Central memory CD8-positive, alpha-beta T cell (primary cell): Measurements from ENCODE around the gene ATXN7L3.

Source experiments
- ATAC-seq: fragments of 150-1000 bp; cut with Tn5 transposase; replicated peaks from 2 replicates; pipeline ENCODE4 v1.10.0; 2022; ENCODE audit warnings: mild to moderate bottlenecking, moderate FRiP score, moderate number of reproducible peaks; ENCODE audit not compliant: poor library complexity, severe bottlenecking; ENCODE audit errors: extremely low read depth
- DNase-seq, 2 donors: peaks; one replicate each; pipeline ENCODE4 v3.0.0; 2021; ENCODE audit warnings: low spot score in 2 of 2
- H3K27ac Mint-ChIP-seq: one replicate; pipeline ENCODE4 v1.8.0; 2022; ENCODE audit warnings: low read depth, mild to moderate bottlenecking, moderate library complexity, mixed read lengths
- H3K27me3 Mint-ChIP-seq: one replicate; pipeline ENCODE4 v1.8.0; 2022; ENCODE audit warnings: mixed read lengths
- H3K36me3 Mint-ChIP-seq: one replicate; pipeline ENCODE4 v1.8.0; 2022; ENCODE audit warnings: mild to moderate bottlenecking, moderate library complexity, mixed read lengths; ENCODE audit not compliant: insufficient read depth
- H3K4me1 Mint-ChIP-seq: one replicate; pipeline ENCODE4 v1.8.0; 2022; ENCODE audit warnings: mixed read lengths
- H3K4me3 Mint-ChIP-seq: one replicate; pipeline ENCODE4 v1.8.0; 2022; ENCODE audit warnings: mild to moderate bottlenecking, moderate library complexity, mixed read lengths
- H3K9me3 Mint-ChIP-seq: one replicate; pipeline ENCODE4 v1.8.0; 2022; ENCODE audit warnings: mixed read lengths

The ATXN7L3 gene

GRCh38 chr17:44222112-44222869, 22.6 kb upstream of the ATXN7L3 start:
- H3K36me3 Mint-ChIP-seq: peaks cover 31% of the 10 kb centered on the region
- H3K4me1 Mint-ChIP-seq: peaks cover 25% of the 10 kb centered on the region
- H3K27ac Mint-ChIP-seq: peak overlapping the region; percentile 99
- no peaks in the 10 kb centered on the region for H3K27me3 Mint-ChIP-seq
- H3K4me3 Mint-ChIP-seq: peak overlapping the region; percentile 96
- ATAC-seq (no peak), DNase-seq (no peak)
- no peaks in the 10 kb centered on the region for H3K9me3 Mint-ChIP-seq

- ATAC-seq (no peak), DNase-seq (no peak)
- H3K27ac Mint-ChIP-seq: peak overlapping the region; percentile 99
- peaks cover 33% of the 10 kb centered on the region for H3K36me3 Mint-ChIP-seq
- no peaks in the 10 kb centered on the region for H3K9me3 Mint-ChIP-seq
- peaks cover 30% of the 10 kb centered on the region for H3K4me1 Mint-ChIP-seq
- H3K27me3 Mint-ChIP-seq: no peaks in the 10 kb centered on the region
- H3K4me3 Mint-ChIP-seq: peak overlapping the region; percentile 96
These were observed 22.1 kb upstream of the ATXN7L3 start for GRCh38 chr17:44221862-44222111.

GRCh38 chr17:44221084-44221861, 21.6 kb upstream of the ATXN7L3 start:
- H3K27me3 Mint-ChIP-seq: no peaks in the 10 kb centered on the region
- ATAC-seq: peak; percentile 20

GRCh38 chr17:44220213-44221083, 20.8 kb upstream of the ATXN7L3 start:
- Mint-ChIP-seq H3K4me1 (peaks cover 43% of the 10 kb centered on the region), H3K36me3 (peaks cover 43% of the 10 kb centered on the region), H3K27me3 (no peaks in the 10 kb centered on the region), H3K4me3 (peak overlapping the region; percentile 96), H3K9me3 (no peaks in the 10 kb centered on the region), H3K27ac (peak overlapping the region; percentile 99)
- DNase-seq (peak; percentile 38 to 51), ATAC-seq (peak; percentile 41)

More at GRCh38 chr17:44221084-44221861, 21.6 kb upstream of the ATXN7L3 start:
- Mint-ChIP-seq H3K4me1 (peaks cover 35% of the 10 kb centered on the region), H3K27ac (peak overlapping the region; percentile 99), H3K9me3 (no peaks in the 10 kb centered on the region), H3K4me3 (peak overlapping the region; percentile 96), H3K36me3 (peaks cover 37% of the 10 kb centered on the region)
- DNase-seq: peak; percentile 44 to 48

GRCh38 chr17:44219616-44220212, 20.0 kb upstream of the ATXN7L3 start, which contains the start of gene UBTF:
Gene UBTF (minus strand): TSS chr17:44219675. CDS start chr17:44218229, 1,446 bp downstream.
- H3K27me3 Mint-ChIP-seq: no peaks in the 10 kb centered on the region
- peaks cover 48% of the 10 kb centered on the region for H3K36me3 Mint-ChIP-seq
- H3K4me3 Mint-ChIP-seq: peak within 1 kb of the TSS; percentile 96
- peaks cover 51% of the 10 kb centered on the region for H3K4me1 Mint-ChIP-seq
- ATAC-seq (peak; percentile 33), DNase-seq (peak in 1 of 2 donors; percentile 63)
- H3K27ac Mint-ChIP-seq: peak within 1 kb of the TSS; percentile 99
- H3K9me3 Mint-ChIP-seq: no peaks in the 10 kb centered on the region

GRCh38 chr17:44219108-44219615, 19.5 kb upstream of the ATXN7L3 start:
- H3K27ac Mint-ChIP-seq: no peak overlapping the region
- peaks cover 50% of the 10 kb centered on the region for H3K36me3 Mint-ChIP-seq
- peak; percentile 62 to 63 for DNase-seq

GRCh38 chr17:44218344-44219107, 18.8 kb upstream of the ATXN7L3 start:
- peaks cover 54% of the 10 kb centered on the region for H3K36me3 Mint-ChIP-seq
- no peaks in the 10 kb centered on the region for H3K27me3 Mint-ChIP-seq
- H3K9me3 Mint-ChIP-seq: no peaks in the 10 kb centered on the region
- DNase-seq (peak; percentile 72 to 82), ATAC-seq (peak; percentile 42)
- peak overlapping the region; percentile 64 for H3K4me3 Mint-ChIP-seq
- H3K4me1 Mint-ChIP-seq: peaks cover 62% of the 10 kb centered on the region
- H3K27ac Mint-ChIP-seq: peak overlapping the region; percentile 78

More at GRCh38 chr17:44219108-44219615, 19.5 kb upstream of the ATXN7L3 start:
- Mint-ChIP-seq H3K4me1 (peaks cover 55% of the 10 kb centered on the region), H3K27me3 (no peaks in the 10 kb centered on the region), H3K9me3 (no peaks in the 10 kb centered on the region), H3K4me3 (peak overlapping the region; percentile 13)
- peak; percentile 49 for ATAC-seq

- H3K9me3 Mint-ChIP-seq: no peaks in the 10 kb centered on the region
- DNase-seq: no peak
- H3K36me3 Mint-ChIP-seq: peaks cover 60% of the 10 kb centered on the region
- no peaks in the 10 kb centered on the region for H3K27me3 Mint-ChIP-seq
- peak overlapping the region; percentile 64 for H3K4me3 Mint-ChIP-seq
- H3K4me1 Mint-ChIP-seq: peaks cover 65% of the 10 kb centered on the region
- peak overlapping the region; percentile 78 for H3K27ac Mint-ChIP-seq
- no peak for ATAC-seq
These were observed 18.2 kb upstream of the ATXN7L3 start for GRCh38 chr17:44217738-44218343.

- DNase-seq (no peak), ATAC-seq (no peak)
- Mint-ChIP-seq H3K27me3 (no peaks in the 10 kb centered on the region), H3K36me3 (peaks cover 58% of the 10 kb centered on the region), H3K4me1 (peaks cover 54% of the 10 kb centered on the region), H3K4me3 (peak overlapping the region; percentile 64), H3K9me3 (no peaks in the 10 kb centered on the region), H3K27ac (peak overlapping the region; percentile 13)
These were observed 17.0 kb upstream of the ATXN7L3 start for GRCh38 chr17:44216694-44217093.

GRCh38 chr17:44216173-44216572, 16.5 kb upstream of the ATXN7L3 start:
- H3K36me3 Mint-ChIP-seq: peaks cover 59% of the 10 kb centered on the region
- no peaks in the 10 kb centered on the region for H3K9me3 Mint-ChIP-seq
- ATAC-seq: no peak
- no peak for DNase-seq
- H3K27me3 Mint-ChIP-seq: no peaks in the 10 kb centered on the region
- peak overlapping the region; percentile 13 for H3K27ac Mint-ChIP-seq
- H3K4me3 Mint-ChIP-seq: peak overlapping the region; percentile 64
- H3K4me1 Mint-ChIP-seq: peaks cover 48% of the 10 kb centered on the region

GRCh38 chr17:44214896-44215295, 15.2 kb upstream of the ATXN7L3 start:
- Mint-ChIP-seq H3K27me3 (no peaks in the 10 kb centered on the region), H3K9me3 (no peaks in the 10 kb centered on the region), H3K27ac (no peak overlapping the region), H3K4me1 (peaks cover 52% of the 10 kb centered on the region), H3K36me3 (peaks cover 56% of the 10 kb centered on the region), H3K4me3 (peak overlapping the region; percentile 4)
- no peak for ATAC-seq
- DNase-seq: no peak
